Activated CD8-positive, alpha-beta T cell treated with anti-CD3 and anti-CD28 coated beads, Interleukin-2, amount 10 ng/mL, durations not matched to agents 7 days and 5 days (primary cell): ENCODE measurements around the gene MAN2A1. TPM values are rescaled to one million over a fixed set of nuclear protein-coding genes. Genes with fewer than 3 reads are reported as not detected.
"Not testable (repeated sequence)": the region's sequence is repeated elsewhere in the genome, so short reads cannot be mapped to it uniquely, and the experiment has no call there.

Experiments used
- ATAC-seq: fragments of 150-1000 bp; cut with Tn5 transposase; one replicate; pipeline ENCODE4 v1.10.0; 2021; ENCODE audit warnings: moderate library complexity
- CTCF ChIA-PET: fragments of 350-600 bp; sonication (Branson Sonifier 250); formaldehyde crosslinking; loops from one replicate; lab custom pipeline; 2021; ENCODE audit warnings: antibody characterized with exemption; lab: Charles Lee
- POLR2A ChIA-PET: fragments of 350-600 bp; sonication (Branson Sonifier 250); formaldehyde crosslinking; loops from one replicate; lab custom pipeline; 2021; ENCODE audit warnings: antibody characterized with exemption; lab: Charles Lee
- DNase-seq: peaks from one replicate; pipeline ENCODE4 v3.0.0-alpha.2; 2020
- H3K27ac Mint-ChIP-seq: one replicate; pipeline ENCODE4 v1.8.0; 2021; ENCODE audit warnings: mild to moderate bottlenecking, mixed read lengths
- H3K27me3 Mint-ChIP-seq: one replicate; pipeline ENCODE4 v1.8.0; 2021; ENCODE audit warnings: low read depth, mixed read lengths
- H3K36me3 Mint-ChIP-seq: one replicate; pipeline ENCODE4 v1.8.0; 2021; ENCODE audit warnings: low read depth, mixed read lengths
- H3K4me1 Mint-ChIP-seq: one replicate; pipeline ENCODE4 v1.8.0; 2021; ENCODE audit warnings: low read depth, mixed read lengths
- H3K4me3 Mint-ChIP-seq: one replicate; pipeline ENCODE4 v1.8.0; 2021; ENCODE audit warnings: mild to moderate bottlenecking, mixed read lengths
- H3K9me3 Mint-ChIP-seq: one replicate; pipeline ENCODE4 v1.8.0; 2022; ENCODE audit warnings: mixed read lengths; ENCODE audit not compliant: insufficient read depth
- total RNA-seq, 2 experiments: library from RNA; stranded (reverse); gene quantifications; one replicate each; pipeline ENCODE4 v1.2.3, GENCODE V29; 2021

MAN2A1 gene
- total RNA-seq, 2 experiments from 2014 or later = 26.3 to 28.3 TPM

GRCh38 chr5:109876941-109877669 lies 187.4 kb downstream of the MAN2A1 start:
- Mint-ChIP-seq H3K9me3 (no peaks in the 10 kb centered on the region), H3K27me3 (no peaks in the 10 kb centered on the region), H3K4me1 (peaks cover 24% of the 10 kb centered on the region), H3K4me3 (no peak overlapping the region), H3K36me3 (no peaks in the 10 kb centered on the region), H3K27ac (no peak overlapping the region)
- CTCF ChIA-PET = no interaction called here
- POLR2A ChIA-PET = no interaction called here
- no peak for DNase-seq
- ATAC-seq = no peak

DNA sequence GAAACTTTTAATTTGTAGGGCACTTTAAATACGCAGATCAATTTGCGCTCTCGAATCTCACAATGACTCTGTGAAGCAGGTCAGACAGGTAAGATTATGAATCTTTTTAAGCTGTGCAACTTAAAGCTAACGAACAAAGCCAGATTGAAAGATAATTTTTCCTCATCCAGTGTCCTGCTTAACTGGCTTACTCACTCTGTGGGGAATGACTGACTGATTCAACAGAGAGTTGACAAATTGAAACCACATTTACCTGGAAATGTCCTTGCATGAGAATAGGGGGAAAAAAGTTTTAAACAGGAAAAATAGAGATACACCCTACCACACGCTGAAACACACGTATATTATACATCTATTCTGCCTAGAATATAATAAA lies 187.9 kb downstream of the MAN2A1 start:
- Mint-ChIP-seq H3K4me1 (peaks cover 27% of the 10 kb centered on the region), H3K27ac (no peak overlapping the region), H3K4me3 (no peak overlapping the region), H3K9me3 (no peaks in the 10 kb centered on the region), H3K27me3 (no peaks in the 10 kb centered on the region), H3K36me3 (no peaks in the 10 kb centered on the region)
- DNase-seq (no peak), ATAC-seq (no peak)
- ChIA-PET POLR2A (no interaction called here), CTCF (no interaction called here)

- ChIA-PET POLR2A (no interaction called here), CTCF (no interaction called here)
- no peaks in the 10 kb centered on the region for H3K27me3 Mint-ChIP-seq
- H3K27ac Mint-ChIP-seq = no peak overlapping the region
- no peaks in the 10 kb centered on the region for H3K9me3 Mint-ChIP-seq
- no peaks in the 10 kb centered on the region for H3K36me3 Mint-ChIP-seq
- no peak for DNase-seq
- no peak overlapping the region for H3K4me3 Mint-ChIP-seq
- peaks cover 27% of the 10 kb centered on the region for H3K4me1 Mint-ChIP-seq
- ATAC-seq = no peak
These were observed 189.2 kb downstream of the MAN2A1 start for GRCh38 chr5:109878887-109879286.

DNA sequence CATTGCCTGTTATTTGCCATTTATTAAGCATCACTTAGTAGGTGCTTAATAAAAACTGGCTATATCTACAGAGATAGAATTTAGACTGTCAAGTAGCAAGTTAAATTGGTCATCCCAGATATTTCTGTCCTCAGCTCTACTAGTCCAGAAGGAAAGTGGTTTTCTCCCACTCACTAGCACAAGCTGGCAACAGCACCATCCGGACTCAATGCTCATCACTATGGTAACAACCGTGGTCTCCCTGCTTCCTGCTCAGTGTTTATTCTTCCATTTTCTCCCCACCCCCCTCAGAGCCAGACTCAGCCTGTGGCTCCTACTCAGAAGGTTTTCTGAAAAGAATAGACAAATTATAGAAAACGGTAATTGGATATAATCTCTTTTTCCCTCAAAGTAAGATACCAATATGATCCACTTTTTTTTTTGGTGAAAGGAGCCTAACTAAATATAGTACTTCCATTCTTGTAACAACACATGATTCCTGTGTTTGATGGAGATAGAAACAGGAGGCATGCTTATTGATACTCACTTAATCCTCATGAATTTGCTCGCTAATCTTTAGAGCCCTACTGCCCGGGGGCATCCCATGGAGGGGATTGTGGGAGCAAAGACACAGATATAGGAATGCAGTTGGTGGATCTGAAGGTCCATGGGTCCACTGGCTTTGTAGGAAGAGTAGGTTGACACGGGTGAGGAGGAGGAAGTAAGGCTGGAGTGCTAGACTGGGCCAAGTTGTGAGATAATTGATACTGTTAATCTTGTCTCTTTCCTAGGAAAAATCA lies 191.4 kb downstream of the MAN2A1 start:
- H3K4me3 Mint-ChIP-seq = no peak overlapping the region
- POLR2A ChIA-PET = no interaction called here
- no peaks in the 10 kb centered on the region for H3K36me3 Mint-ChIP-seq
- CTCF ChIA-PET = interaction anchor here (0.9 kb wide), 1 partner anchor 30 kb away, joined by 3 read pairs; no protein-coding TSS in a partner anchor
- no peaks in the 10 kb centered on the region for H3K27me3 Mint-ChIP-seq
- DNase-seq (no peak), ATAC-seq (no peak)
- no peak overlapping the region for H3K27ac Mint-ChIP-seq
- no peaks in the 10 kb centered on the region for H3K9me3 Mint-ChIP-seq
- peaks cover 18% of the 10 kb centered on the region for H3K4me1 Mint-ChIP-seq

GRCh38 chr5:109882546-109882945 lies 192.8 kb downstream of the MAN2A1 start:
- POLR2A ChIA-PET = no interaction called here
- H3K4me3 Mint-ChIP-seq = no peak overlapping the region
- CTCF ChIA-PET = interaction anchor here (0.6 kb wide), 1 partner anchor 33 kb away, joined by 3 read pairs; no protein-coding TSS in a partner anchor
- no peaks in the 10 kb centered on the region for H3K9me3 Mint-ChIP-seq
- DNase-seq (no peak), ATAC-seq (no peak)
- peaks cover 10% of the 10 kb centered on the region for H3K4me1 Mint-ChIP-seq
- H3K36me3 Mint-ChIP-seq = no peaks in the 10 kb centered on the region
- no peak overlapping the region for H3K27ac Mint-ChIP-seq
- no peaks in the 10 kb centered on the region for H3K27me3 Mint-ChIP-seq

DNA sequence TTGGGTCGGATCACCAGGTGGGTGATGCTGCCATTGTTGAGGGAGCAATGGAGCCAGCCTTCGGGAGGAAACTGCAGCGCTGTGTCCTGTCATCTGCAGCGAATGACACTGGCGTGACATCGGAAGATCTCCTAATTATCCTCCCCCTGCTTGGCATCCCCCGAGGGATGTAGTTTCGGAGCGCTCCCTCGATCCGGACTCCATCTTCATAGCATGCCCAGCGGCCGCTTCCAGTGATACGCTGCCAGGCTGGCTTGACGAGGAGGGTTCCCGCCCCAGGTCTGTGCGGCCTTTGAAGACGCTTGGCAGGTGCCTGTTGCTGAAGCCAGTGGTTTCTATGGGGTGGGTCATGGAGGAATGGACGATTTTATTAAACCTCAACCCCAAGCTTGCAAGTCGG lies 194.9 kb downstream of the MAN2A1 start:
- CTCF ChIA-PET = no interaction called here

GRCh38 chr5:109885205-109885604 lies 195.5 kb downstream of the MAN2A1 start:
- DNase-seq (no peak), ATAC-seq (no peak)
- Mint-ChIP-seq H3K27me3 (no peaks in the 10 kb centered on the region), H3K9me3 (no peaks in the 10 kb centered on the region), H3K27ac (no peak overlapping the region), H3K4me3 (no peak overlapping the region), H3K36me3 (no peaks in the 10 kb centered on the region), H3K4me1 (peaks cover 10% of the 10 kb centered on the region)
- ChIA-PET POLR2A (no interaction called here), CTCF (no interaction called here)

More for the DNA sequence above, 194.9 kb downstream of the MAN2A1 start:
- Mint-ChIP-seq H3K9me3 (no peaks in the 10 kb centered on the region), H3K4me1 (peaks cover 10% of the 10 kb centered on the region), H3K36me3 (no peaks in the 10 kb centered on the region), H3K27me3 (no peaks in the 10 kb centered on the region), H3K27ac (no peak overlapping the region), H3K4me3 (no peak overlapping the region)
- POLR2A ChIA-PET = no interaction called here
- DNase-seq = no peak
- ATAC-seq = no peak

GRCh38 chr5:109888989-109889388 lies 199.3 kb downstream of the MAN2A1 start:
- Mint-ChIP-seq H3K4me3 (no peak overlapping the region), H3K4me1 (no peaks in the 10 kb centered on the region), H3K36me3 (no peaks in the 10 kb centered on the region), H3K27ac (no peak overlapping the region), H3K27me3 (no peaks in the 10 kb centered on the region), H3K9me3 (no peaks in the 10 kb centered on the region)
- CTCF ChIA-PET = interaction anchor here (1.3 kb wide), 1 partner anchor 13 kb away, joined by 4 read pairs; no protein-coding TSS in a partner anchor
- DNase-seq (no peak), ATAC-seq (no peak)
- POLR2A ChIA-PET = no interaction called here

GRCh38 chr5:109893271-109893670 lies 203.5 kb downstream of the MAN2A1 start:
- H3K4me3 Mint-ChIP-seq, DNase-seq, H3K9me3 Mint-ChIP-seq, CTCF ChIA-PET, H3K27ac Mint-ChIP-seq, ATAC-seq, H3K27me3 Mint-ChIP-seq, POLR2A ChIA-PET, H3K36me3 Mint-ChIP-seq, H3K4me1 Mint-ChIP-seq: not testable (repeated sequence)

- H3K9me3 Mint-ChIP-seq = no peaks in the 10 kb centered on the region
- ChIA-PET POLR2A (no interaction called here), CTCF (no interaction called here)
- H3K4me1 Mint-ChIP-seq = no peaks in the 10 kb centered on the region
- no peaks in the 10 kb centered on the region for H3K27me3 Mint-ChIP-seq
- H3K4me3 Mint-ChIP-seq = no peak overlapping the region
- H3K36me3 Mint-ChIP-seq = no peaks in the 10 kb centered on the region
- DNase-seq (no peak), ATAC-seq (no peak)
- no peak overlapping the region for H3K27ac Mint-ChIP-seq
These were observed 208.8 kb downstream of the MAN2A1 start for GRCh38 chr5:109898269-109899162.

DNA sequence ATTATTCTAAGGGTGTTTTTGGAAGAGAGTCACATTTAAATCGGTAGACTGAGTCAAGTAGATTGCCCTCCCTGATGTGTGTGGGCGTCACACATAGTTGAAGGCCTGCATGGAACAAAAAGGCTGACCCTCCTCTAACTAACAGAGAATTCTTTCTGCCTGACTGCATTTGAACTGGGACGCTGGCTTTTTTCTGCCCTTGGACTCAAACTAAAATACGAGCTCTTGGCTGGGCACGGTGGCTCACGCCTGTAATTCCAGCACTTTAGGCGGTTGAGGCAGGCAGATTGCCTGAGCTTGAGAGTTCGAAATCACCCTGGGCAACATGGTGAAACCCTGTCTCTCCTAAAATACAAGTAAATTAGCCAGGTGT lies 209.4 kb downstream of the MAN2A1 start:
- H3K4me1 Mint-ChIP-seq = no peaks in the 10 kb centered on the region
- ChIA-PET CTCF (no interaction called here), POLR2A (no interaction called here)
- no peaks in the 10 kb centered on the region for H3K9me3 Mint-ChIP-seq
- ATAC-seq (no peak), DNase-seq (no peak)
- no peaks in the 10 kb centered on the region for H3K27me3 Mint-ChIP-seq
- no peak overlapping the region for H3K4me3 Mint-ChIP-seq
- no peak overlapping the region for H3K27ac Mint-ChIP-seq
- no peaks in the 10 kb centered on the region for H3K36me3 Mint-ChIP-seq
